Hematopoietic multipotent progenitor cell treated with erythropoietin and hydrocortisone succinate and interleukin-3 and kit ligand, for 8 days (in vitro differentiated cells): ENCODE measurements around the gene HUWE1.

Experiments
- DNase-seq: peaks from one replicate; pipeline ENCODE4 v3.0.0-alpha.2; 2015

The HUWE1 gene

GRCh38 chrX:53494436-53494835 is 192.1 kb downstream of the HUWE1 start:
- DNase-seq: peak; percentile 11

DNA sequence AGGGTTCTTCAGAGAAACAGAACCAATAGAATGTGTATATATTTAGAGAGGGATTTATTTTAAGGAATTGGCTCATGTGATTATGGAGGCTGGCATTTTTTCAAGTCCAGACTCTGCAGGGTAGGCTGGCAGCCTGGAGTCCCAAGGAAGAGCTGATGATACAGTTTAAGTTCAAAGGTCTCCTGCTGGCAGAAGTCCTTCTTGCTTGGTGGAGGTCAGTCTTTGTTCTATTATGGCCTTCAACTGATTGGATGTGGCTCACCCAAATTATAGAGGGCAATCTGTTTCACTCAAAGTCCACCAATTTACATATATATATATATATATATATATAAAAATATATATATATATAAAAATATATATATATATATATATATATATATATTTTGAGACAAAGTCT is 200.2 kb downstream of the HUWE1 start:
- no peak for DNase-seq

- DNase-seq: no peak
These were observed 202.6 kb downstream of the HUWE1 start for GRCh38 chrX:53483838-53484405.

DNA sequence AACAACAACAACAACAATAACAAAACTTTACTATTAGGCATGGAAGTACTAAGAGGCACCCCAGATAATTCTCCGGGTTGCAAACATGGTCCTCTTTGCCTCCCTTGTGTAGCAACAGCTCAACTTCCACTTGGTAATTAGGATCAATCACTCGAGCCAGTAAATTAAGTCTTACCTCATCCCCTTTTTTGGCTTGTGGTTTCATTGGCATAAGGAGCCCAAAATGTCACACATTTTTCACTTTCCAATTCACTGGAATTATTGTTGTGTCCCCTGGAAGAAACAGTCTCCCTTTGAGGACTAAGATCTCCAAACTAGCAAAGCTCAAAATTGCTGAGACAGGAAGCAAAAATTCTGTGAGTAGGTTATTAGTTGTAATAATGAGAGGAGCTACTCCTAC is 203.1 kb downstream of the HUWE1 start:
- no peak for DNase-seq
